ENCODE measurements around the gene MARCO.
"Not testable (repeated sequence)": the region's sequence is repeated elsewhere in the genome, so short reads cannot be mapped to it uniquely, and the experiment has no call there.

MARCO gene

GRCh38 chr2:118975133-118975532 lies 33.1 kb downstream of the MARCO start:
- no peak for DNase-seq

GRCh38 chr2:118978064-118978463 lies 36.1 kb downstream of the MARCO start:
- no peak for DNase-seq

GRCh38 chr2:118979152-118979861 lies 37.3 kb downstream of the MARCO start:
- DNase-seq: no peak

- no peak for DNase-seq
Measured at GRCh38 chr2:118980022-118980421, 38.0 kb downstream of the MARCO start.

GRCh38 chr2:118980573-118980972 lies 38.6 kb downstream of the MARCO start:
- no peak for DNase-seq

- no peak for DNase-seq
Measured at GRCh38 chr2:118981632-118982031, 39.6 kb downstream of the MARCO start.

- no peak for DNase-seq
Measured at GRCh38 chr2:118982039-118982438, 40.0 kb downstream of the MARCO start.

GRCh38 chr2:118983133-118983532 lies 41.1 kb downstream of the MARCO start:
- no peak for DNase-seq

GRCh38 chr2:118983915-118984314 lies 41.9 kb downstream of the MARCO start:
- no peak for DNase-seq

- no peak for DNase-seq
Measured at GRCh38 chr2:118986738-118987137, 44.7 kb downstream of the MARCO start.

GRCh38 chr2:118987886-118988285 lies 45.9 kb downstream of the MARCO start:
- no peak for DNase-seq

- DNase-seq: no peak
Measured at GRCh38 chr2:118988706-118989105, 46.7 kb downstream of the MARCO start.

- no peak for DNase-seq
Measured at GRCh38 chr2:118989481-118989880, 47.5 kb downstream of the MARCO start.

GRCh38 chr2:118990757-118991545 lies 49.0 kb downstream of the MARCO start:
- DNase-seq: no peak

- no peak for DNase-seq
Measured at GRCh38 chr2:118991554-118991953, 49.6 kb downstream of the MARCO start.

- DNase-seq: no peak
Measured at GRCh38 chr2:118992740-118993391, 50.9 kb downstream of the MARCO start.

GRCh38 chr2:118993392-118993752 lies 51.4 kb downstream of the MARCO start:
- no peak for DNase-seq

- no peak for DNase-seq
Measured at GRCh38 chr2:118994172-118994700, 52.2 kb downstream of the MARCO start.

GRCh38 chr2:118994778-118995177 lies 52.8 kb downstream of the MARCO start:
- DNase-seq: no peak

- DNase-seq: not testable (repeated sequence)
Measured at GRCh38 chr2:119003856-119004255, 61.9 kb downstream of the MARCO start.

GRCh38 chr2:119004602-119005001 lies 62.6 kb downstream of the MARCO start:
- no peak for DNase-seq

GRCh38 chr2:119005051-119005450 lies 63.1 kb downstream of the MARCO start:
- no peak for DNase-seq

GRCh38 chr2:119005555-119005954 lies 63.6 kb downstream of the MARCO start:
- no peak for DNase-seq

GRCh38 chr2:119006441-119006840 lies 64.4 kb downstream of the MARCO start:
- no peak for DNase-seq

Measured in stimulated activated CD4-positive, alpha-beta T cell treated with anti-CD3 and anti-CD28 coated beads, Interleukin-4, amount 100 ng/mL, for 1 hour (primary cell).